K562 (cell line): Measurements from ENCODE around the gene IRS1. TPM values are rescaled to one million over a fixed set of nuclear protein-coding genes. Genes with fewer than 3 reads are reported as not detected.

Experiments used
- ARID1B ChIP-seq: fragments of 450-650 bp; IDR thresholded peaks from 2 replicates; pipeline ENCODE4 v1.6.1; 2016; ENCODE audit warnings: antibody characterized with exemption, mild to moderate bottlenecking, inconsistent platforms
- BRCA1 ChIP-seq, 2 experiments: fragments of 450-650 bp in 1 of 2; sonication (generic) in 1 of 2; formaldehyde crosslinking in 1 of 2; IDR thresholded peaks; 2 replicates each; pipeline versions ENCODE4 v1.5.0 to v1.6.1; 2017 to 2020; ENCODE audit warnings: mild to moderate bottlenecking in 1 of 2, missing genetic modification reagents in 1 of 2
- BRF1 ChIP-seq: IDR thresholded peaks from 3 replicates; pipeline ENCODE4 v1.6.1; 2011; ENCODE audit warnings: borderline replicate concordance, mild to moderate bottlenecking; ENCODE audit not compliant: insufficient read length; ENCODE audit errors: extremely low read depth
- C11orf30 ChIP-seq: fragments of 450-650 bp; IDR thresholded peaks from 2 replicates; pipeline ENCODE4 v1.6.1; 2016; ENCODE audit warnings: low read depth, mild to moderate bottlenecking
- CBX5 ChIP-seq: IDR thresholded peaks from 2 replicates; pipeline ENCODE4 v1.6.1; 2014; ENCODE audit warnings: low read depth, borderline replicate concordance
- E2F1 ChIP-seq: sonication (generic); formaldehyde crosslinking; IDR thresholded peaks from 2 replicates; pipeline ENCODE4 v1.8.1; 2023; ENCODE audit warnings: mild to moderate bottlenecking, missing genetic modification reagents, moderate library complexity
- ESRRB ChIP-seq: fragments of 250-450 bp; sonication (Bioruptor Pico); IDR thresholded peaks from 2 replicates; pipeline ENCODE4 v1.5.0; 2020; ENCODE audit warnings: mild to moderate bottlenecking, moderate library complexity, borderline replicate concordance
- ETV6 ChIP-seq, 3 experiments: fragments of 150-350 bp in 1 of 3; sonication (generic) in 1 of 3; formaldehyde crosslinking in 1 of 3; IDR thresholded peaks; 2 replicates each; pipeline versions ENCODE4 v1.6.1 to v1.8.0; 2014 to 2022; ENCODE audit warnings: borderline replicate concordance in 2 of 3, low read depth in 2 of 3, antibody characterized with exemption in 1 of 3, low read length in 1 of 3, mild to moderate bottlenecking in 1 of 3, missing genetic modification reagents in 1 of 3
- FOXK2 ChIP-seq, 2 experiments: fragments of 450-650 bp; IDR thresholded peaks in 1 of 2; conservative IDR thresholded peaks in 1 of 2; 2 replicates each; pipeline ENCODE4 v1.6.1; 2016; ENCODE audit warnings: low read depth in 2 of 2, mild to moderate bottlenecking in 1 of 2
- IRF9 ChIP-seq: fragments of 450-650 bp; IDR thresholded peaks from 2 replicates; pipeline ENCODE4 v1.6.1; 2016; ENCODE audit warnings: missing biosample characterization, missing genetic modification characterization
- KLF1 ChIP-seq: fragments of 450-650 bp; IDR thresholded peaks from 2 replicates; pipeline ENCODE4 v1.6.1; 2016; ENCODE audit warnings: missing genetic modification characterization, missing compliant biosample characterization
- MLX ChIP-seq, 2 experiments: fragments of 450-650 bp in 1 of 2; sonication (generic) in 1 of 2; formaldehyde crosslinking; conservative IDR thresholded peaks; 2 replicates each; pipeline versions ENCODE4 v1.4.0 to v1.8.1; 2020 to 2022; ENCODE audit warnings: mild to moderate bottlenecking in 1 of 2, missing genetic modification reagents in 1 of 2
- NFATC3 ChIP-seq: fragments of 450-650 bp; IDR thresholded peaks from 2 replicates; pipeline ENCODE4 v1.6.1; 2017; ENCODE audit warnings: mild to moderate bottlenecking
- NR3C1 ChIP-seq: sonication (generic); formaldehyde crosslinking; IDR thresholded peaks from 2 replicates; pipeline ENCODE4 v1.8.1; 2022; ENCODE audit warnings: missing genetic modification reagents
- PHF21A ChIP-seq: fragments of 450-650 bp; IDR thresholded peaks from 2 replicates; pipeline ENCODE4 v1.6.1; 2017; ENCODE audit warnings: low read depth, borderline replicate concordance
- PTBP1 ChIP-seq: fragments of 200-400 bp; formaldehyde crosslinking; IDR thresholded peaks from 2 replicates; pipeline ENCODE4 v1.6.1; 2017; ENCODE audit warnings: low read depth, low read length
- PTRF ChIP-seq: fragments of 450-650 bp; IDR thresholded peaks from 2 replicates; pipeline ENCODE4 v1.6.1; 2016; ENCODE audit warnings: mild to moderate bottlenecking, missing genetic modification characterization, missing compliant biosample characterization
- SIN3A ChIP-seq, 2 experiments: fragments of 150-350 bp in 1 of 2; IDR thresholded peaks; 2 replicates each; pipeline ENCODE4 v1.6.1; 2011 to 2016; ENCODE audit warnings: borderline replicate concordance in 2 of 2, low read depth in 2 of 2, low read length in 2 of 2, mild to moderate bottlenecking in 2 of 2, moderate library complexity in 2 of 2; ENCODE audit not compliant: control insufficient read depth in 1 of 2
- SMAD2 ChIP-seq: fragments of 150-350 bp; IDR thresholded peaks from 2 replicates; pipeline ENCODE4 v1.6.1; 2014; ENCODE audit warnings: low read depth, mild to moderate bottlenecking, low read length
- TCFL5 ChIP-seq: fragments of 250-450 bp; sonication (Bioruptor Pico); conservative IDR thresholded peaks from 2 replicates; pipeline ENCODE4 v1.6.1; 2021; ENCODE audit warnings: mild to moderate bottlenecking, moderate library complexity, matching md5 sums
- U2AF1 ChIP-seq: fragments of 200-400 bp; formaldehyde crosslinking; optimal IDR thresholded peaks from 2 replicates; pipeline ENCODE3; 2017; ENCODE audit warnings: mild to moderate bottlenecking, low read depth, low read length, moderate library complexity
- ZBTB2 ChIP-seq: fragments of 450-650 bp; IDR thresholded peaks from 2 replicates; pipeline ENCODE4 v1.6.1; 2016; ENCODE audit warnings: antibody characterized with exemption
- ZC3H4 ChIP-seq: sonication (generic); formaldehyde crosslinking; IDR thresholded peaks from 2 replicates; pipeline ENCODE4 v1.9.0; 2021; ENCODE audit warnings: missing genetic modification reagents, borderline replicate concordance
- ZNF384 ChIP-seq: IDR thresholded peaks from 2 replicates; pipeline ENCODE4 v1.6.1; 2012; ENCODE audit warnings: low read depth, low read length, improper control_type of control experiment
- polyA plus RNA-seq, 8 experiments: library from polyadenylated mRNA; depleted of rRNA in 4 of 8; stranded (reverse) in 5 of 8; unstranded in 3 of 8; fragments of >200 nt; fragmentation: Nextera tagmentation in 2 of 8; fragmentation: Illumina TruSeq in 1 of 8; extraction: Ambion mirVana in 2 of 8; extraction: Trizol in 1 of 8; gene quantifications; 2 replicates each; pipeline versions ENCODE4 v1.2.1 to v1.2.3, GENCODE V29; 2011 to 2014; ENCODE audit warnings: inconsistent platforms in 1 of 8, missing spikeins in 1 of 8
- total RNA-seq, 7 experiments: library from RNA; depleted of rRNA in 6 of 7; stranded (reverse); fragments of >200 nt in 6 of 7; fragmentation: Illumina TruSeq in 2 of 7; extraction: Trizol in 2 of 7; gene quantifications; 2 replicates each; pipeline versions ENCODE4 v1.2.1 to v1.2.3, GENCODE V29; 2011 to 2021; ENCODE audit warnings: low replicate concordance in 1 of 7

The IRS1 gene
- total and polyA plus RNA-seq, 9 of the 15 experiments (the other 6 are each of a cell fraction or from before 2014, with no cell fraction given), result under 0.01 to 0.31 (median 0.08) TPM; not detected in 1

- TF ChIP-seq MLX (CRISPR knock-in tag; conservative IDR thresholded peaks at IDR 0.05) (no peak), ZC3H4 (CRISPR knock-in tag) (no peak), PHF21A (no peak), IRF9 (no peak), ETV6 (IDR thresholded peaks at IDR 0.05; ENCODE audit: borderline replicate concordance in 1 of 2, low read depth in 2 of 2, low read length in 1 of 2) (no peak), ETV6 (CRISPR knock-in tag; IDR thresholded peaks at IDR 0.05; ENCODE audit: borderline replicate concordance) (no peak), ESRRB (CRISPR knock-in tag) (no peak), ZNF384 (no peak), BRF1 (no peak), NFATC3 (no peak), ZBTB2 (no peak), KLF1 (tag) (no peak), ARID1B (peak; percentile 97), E2F1 (CRISPR knock-in tag) (peak; percentile 20; the same call in 1 of the 2 replicates), PTBP1 (no peak), C11orf30 (no peak), CBX5 (no peak), BRCA1 (IDR thresholded peaks at IDR 0.05) (no peak), BRCA1 (CRISPR knock-in tag; IDR thresholded peaks at IDR 0.05) (no peak), FOXK2 (conservative IDR thresholded peaks at IDR 0.05 in 1 of 2, IDR thresholded peaks at IDR 0.05 in 1 of 2; ENCODE audit: low read depth in 2 of 2) (no peak), TCFL5 (CRISPR knock-in tag) (no peak), U2AF1 (no peak), SIN3A (IDR thresholded peaks at IDR 0.05; ENCODE audit: borderline replicate concordance in 2 of 2, control insufficient read depth in 1 of 2, low read depth in 2 of 2, low read length in 2 of 2) (peak; percentile 28 to 41; a peak in 1 of 4 replicates), SMAD2 (no peak), PTRF (tag) (no peak), NR3C1 (CRISPR knock-in tag) (no peak)
Measured at GRCh38 chr2:226835420-226835795, 35.8 kb upstream of the IRS1 start (continued).
